Ammon's horn (tissue), 1 donor: ENCODE results near the gene IL6R.

Source experiments
- DNase-seq: peaks from one replicate; pipeline ENCODE4 v3.0.0-alpha.2; 2016; ENCODE audit warnings: low spot score

The IL6R gene

GRCh38 chr1:154517661-154518060 is 112.5 kb downstream of the IL6R start:
- DNase-seq = no peak
